ENCODE results near the gene RIMBP2. TPM values are rescaled to one million over a fixed set of nuclear protein-coding genes. Genes with fewer than 3 reads are reported as not detected.

Gene RIMBP2
- total RNA-seq, 1 donor from 2014 or later: not detected

- intact Hi-C loops (cut with DNase I): no loop called here
- DNase-seq (ENCODE audit: low spot score): no peak
Observed at GRCh38 chr12:130641533-130642184, 74.4 kb downstream of the RIMBP2 start.

GRCh38 chr12:130640901-130641300 lies 75.2 kb downstream of the RIMBP2 start:
- intact Hi-C loops (cut with DNase I): no loop called here

GRCh38 chr12:130640496-130640895 lies 75.6 kb downstream of the RIMBP2 start:
- DNase-seq (ENCODE audit: low spot score): no peak
- intact Hi-C loops (cut with DNase I): no loop called here

More at GRCh38 chr12:130640901-130641300, 75.2 kb downstream of the RIMBP2 start:
- DNase-seq (ENCODE audit: low spot score): no peak

GRCh38 chr12:130639476-130640424 lies 76.3 kb downstream of the RIMBP2 start:
- no peak for DNase-seq (ENCODE audit: low spot score)
- intact Hi-C loops (cut with DNase I): no loop called here

GRCh38 chr12:130636370-130636769 lies 79.7 kb downstream of the RIMBP2 start:
- intact Hi-C loops (cut with DNase I): no loop called here
- no peak for DNase-seq (ENCODE audit: low spot score)

GRCh38 chr12:130634866-130635265 lies 81.2 kb downstream of the RIMBP2 start:
- no peak for DNase-seq (ENCODE audit: low spot score)
- intact Hi-C loops (cut with DNase I): no loop called here

GRCh38 chr12:130633771-130634170 lies 82.3 kb downstream of the RIMBP2 start:
- no peak for DNase-seq (ENCODE audit: low spot score)
- intact Hi-C loops (cut with DNase I): no loop called here

GRCh38 chr12:130632642-130633041 lies 83.5 kb downstream of the RIMBP2 start:
- no peak for DNase-seq (ENCODE audit: low spot score)
- intact Hi-C loops (cut with DNase I): no loop called here

GRCh38 chr12:130628304-130628703 lies 87.8 kb downstream of the RIMBP2 start:
- no peak for DNase-seq (ENCODE audit: low spot score)
- intact Hi-C loops (cut with DNase I): no loop called here

- intact Hi-C loops (cut with DNase I): no loop called here
- no peak for DNase-seq (ENCODE audit: low spot score)
Observed at GRCh38 chr12:130627175-130627574, 88.9 kb downstream of the RIMBP2 start.

- intact Hi-C loops (cut with DNase I): no loop called here
- DNase-seq (ENCODE audit: low spot score): no peak
Observed at GRCh38 chr12:130626601-130627000, 89.5 kb downstream of the RIMBP2 start.

- intact Hi-C loops (cut with DNase I): no loop called here
- no peak for DNase-seq (ENCODE audit: low spot score)
Observed at GRCh38 chr12:130625201-130625600, 90.9 kb downstream of the RIMBP2 start.

- DNase-seq (ENCODE audit: low spot score): no peak
- intact Hi-C loops (cut with DNase I): no loop called here
Observed at GRCh38 chr12:130622803-130623202, 93.3 kb downstream of the RIMBP2 start.

- intact Hi-C loops (cut with DNase I): no loop called here
- DNase-seq (ENCODE audit: low spot score): no peak
Observed at GRCh38 chr12:130621696-130622298, 94.3 kb downstream of the RIMBP2 start.

- intact Hi-C loops (cut with DNase I): no loop called here
- no peak for DNase-seq (ENCODE audit: low spot score)
Observed at GRCh38 chr12:130620756-130621155, 95.3 kb downstream of the RIMBP2 start.

- intact Hi-C loops (cut with DNase I): no loop called here
- DNase-seq (ENCODE audit: low spot score): no peak
Observed at GRCh38 chr12:130620281-130620680, 95.8 kb downstream of the RIMBP2 start.

- intact Hi-C loops (cut with DNase I): no loop called here
- no peak for DNase-seq (ENCODE audit: low spot score)
Observed at GRCh38 chr12:130619385-130620001, 96.6 kb downstream of the RIMBP2 start.

GRCh38 chr12:130617219-130617618 lies 98.9 kb downstream of the RIMBP2 start:
- no peak for DNase-seq (ENCODE audit: low spot score)
- intact Hi-C loops (cut with DNase I): no loop called here

GRCh38 chr12:130615861-130616345 lies 100.2 kb downstream of the RIMBP2 start:
- no peak for DNase-seq (ENCODE audit: low spot score)
- intact Hi-C loops (cut with DNase I): no loop called here

- intact Hi-C loops (cut with DNase I): no loop called here
- DNase-seq (ENCODE audit: low spot score): no peak
Observed at GRCh38 chr12:130614530-130614905, 101.6 kb downstream of the RIMBP2 start.

Data from cardiac septum (tissue), 1 donor.